OCI-LY7 (cell line): Measurements from ENCODE around the gene FGFBP1.

Experiments
- CTCF ChIP-seq: fragments of 200-600 bp; sonication (generic); conservative IDR thresholded peaks from 2 replicates; pipeline ENCODE4 v1.5.1; 2014; ENCODE audit warnings: mild to moderate bottlenecking, antibody characterized with exemption, low read length, moderate library complexity, mixed read lengths
- EZH2phosphoT487 ChIP-seq: fragments of 200-600 bp; sonication (generic); IDR thresholded peaks from 2 replicates; pipeline ENCODE4 v1.6.1; 2018; ENCODE audit warnings: low read depth, borderline replicate concordance, mild to moderate bottlenecking, mixed run types, antibody characterized with exemption, low read length, moderate library complexity, mixed read lengths

- TF ChIP-seq CTCF (no peak), EZH2phosphoT487 (no peak)
Measured at GRCh38 chr4:15897577-15897976, 41.0 kb downstream of the FGFBP1 start.
